ENCODE data around the gene ALAS1.

Gene ALAS1

GRCh38 chr3:52256159-52256558 lies 58.2 kb downstream of the ALAS1 start:
- DNase-seq: no peak

GRCh38 chr3:52256622-52257021 lies 58.7 kb downstream of the ALAS1 start:
- no peak for DNase-seq

GRCh38 chr3:52257911-52258310 lies 60.0 kb downstream of the ALAS1 start:
- no peak for DNase-seq

- no peak for DNase-seq
These were observed 61.1 kb downstream of the ALAS1 start for GRCh38 chr3:52259035-52259434.

GRCh38 chr3:52259448-52259847 lies 61.5 kb downstream of the ALAS1 start:
- no peak for DNase-seq

DNA sequence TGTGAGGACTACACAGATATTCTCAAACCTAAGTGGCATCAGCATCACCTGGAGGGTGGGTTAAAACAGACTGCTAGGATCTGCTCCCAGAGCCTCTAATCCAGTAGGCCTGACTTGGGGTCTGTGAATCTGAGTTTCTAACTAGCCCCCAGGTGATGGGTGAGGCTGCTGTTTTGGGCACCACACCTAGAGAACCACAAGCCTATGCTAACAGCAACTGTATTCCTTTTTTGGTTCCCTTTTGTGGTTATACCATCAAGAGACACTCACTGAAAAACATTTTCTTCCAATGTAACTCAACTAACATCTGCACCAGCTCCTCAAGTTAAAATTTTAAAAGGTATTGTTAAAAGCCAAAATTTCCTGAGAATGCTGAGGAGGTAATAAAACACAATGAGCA lies 64.5 kb downstream of the ALAS1 start:
- no peak for DNase-seq
